SK-N-MC (cell line): Measurements from ENCODE around the gene FCGR3A.
"Not testable (repeated sequence)": the region's sequence is repeated elsewhere in the genome, so short reads cannot be mapped to it uniquely, and the experiment has no call there.

Experiments used
- DNase-seq: peaks from one replicate; pipeline ENCODE4 v3.0.0-alpha.2; 2011; ENCODE audit warnings: low read depth, low spot score
- H3K27ac ChIP-seq: fragments of 200-600 bp; sonication (generic); 2 replicates; pipeline ENCODE4 v1.5.1; 2016; ENCODE audit warnings: mixed run types
- H3K36me3 ChIP-seq: fragments of 200-600 bp; sonication (generic); 2 replicates; pipeline ENCODE4 v1.6.1; 2017; ENCODE audit warnings: antibody characterized with exemption, low read length, mixed read lengths; ENCODE audit not compliant: insufficient read depth
- H3K4me3 ChIP-seq: fragments of 200-600 bp; sonication (generic); 2 replicates; pipeline ENCODE4 v1.5.1; 2016
- H3K9ac ChIP-seq: fragments of 200-600 bp; sonication (generic); 2 replicates; pipeline ENCODE4 v1.8.0; 2017; ENCODE audit warnings: mixed run types, mixed read lengths; ENCODE audit not compliant: insufficient read length
- H3K9me3 ChIP-seq: fragments of 200-600 bp; sonication (generic); 2 replicates; pipeline ENCODE4 v1.6.1; 2017; ENCODE audit warnings: low read depth, mild to moderate bottlenecking, antibody characterized with exemption, low read length, moderate library complexity, mixed read lengths

The FCGR3A gene

DNA sequence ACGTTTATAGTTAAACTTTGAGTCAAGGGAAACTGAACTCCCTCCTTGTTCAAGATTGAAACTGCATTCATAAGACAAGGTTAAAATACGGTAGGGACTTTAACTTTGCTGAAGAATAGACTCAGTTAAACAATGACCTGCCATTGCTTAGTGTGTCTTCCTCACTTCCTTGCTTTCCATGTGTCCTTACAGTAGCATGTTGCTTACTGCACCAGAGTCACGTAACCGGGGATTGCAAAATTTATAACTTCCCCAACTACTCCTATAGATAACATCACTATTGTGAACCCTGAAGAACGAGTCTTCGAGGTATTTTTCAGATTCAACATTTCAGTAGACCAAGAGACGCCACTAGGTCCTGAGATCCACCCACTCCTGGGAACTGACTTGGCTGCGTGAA is 22.1 kb upstream of the FCGR3A start:
- DNase-seq, H3K9me3 ChIP-seq, H3K4me3 ChIP-seq, H3K9ac ChIP-seq, H3K27ac ChIP-seq, H3K36me3 ChIP-seq: not testable (repeated sequence)

DNA sequence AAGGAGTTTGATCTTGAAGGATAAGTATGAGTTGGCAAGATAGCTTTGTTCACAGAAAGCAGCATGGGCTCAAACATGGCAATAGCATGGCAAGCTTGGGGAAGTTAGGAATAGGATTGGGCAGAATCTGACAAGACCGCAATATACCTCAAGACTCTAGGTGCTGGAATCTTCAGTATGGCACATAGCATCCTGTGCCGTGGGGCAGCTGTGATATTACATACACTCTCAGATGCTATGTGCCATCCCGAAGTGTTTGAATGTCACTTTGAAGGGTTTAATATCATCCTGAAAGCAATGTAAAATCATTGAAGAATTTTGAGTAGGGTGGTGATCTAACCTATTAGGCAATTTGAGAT is 17.0 kb upstream of the FCGR3A start:
- not testable (repeated sequence) for DNase-seq, H3K27ac ChIP-seq, H3K9me3 ChIP-seq, H3K9ac ChIP-seq, H3K4me3 ChIP-seq, H3K36me3 ChIP-seq

DNA sequence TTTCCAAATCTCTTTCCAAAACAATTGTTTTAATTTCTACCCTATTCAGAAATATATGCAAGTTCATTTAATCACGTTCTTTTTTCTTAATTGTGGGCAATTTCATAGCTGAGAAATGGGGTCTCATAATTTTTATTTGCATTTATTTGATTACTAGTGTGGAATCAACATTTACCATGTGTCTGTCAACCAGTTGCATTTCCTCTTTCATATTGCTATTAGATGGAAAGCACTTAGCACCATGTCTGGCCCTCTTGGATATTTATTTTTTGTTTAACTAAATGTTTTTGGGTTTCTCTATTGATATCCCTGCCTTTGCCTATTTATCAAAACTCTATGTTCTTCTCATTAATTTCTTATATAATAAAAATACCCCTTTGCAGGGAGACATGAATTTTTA is 13.9 kb upstream of the FCGR3A start:
- not testable (repeated sequence) for DNase-seq, H3K36me3 ChIP-seq, H3K9me3 ChIP-seq, H3K27ac ChIP-seq, H3K9ac ChIP-seq, H3K4me3 ChIP-seq

DNA sequence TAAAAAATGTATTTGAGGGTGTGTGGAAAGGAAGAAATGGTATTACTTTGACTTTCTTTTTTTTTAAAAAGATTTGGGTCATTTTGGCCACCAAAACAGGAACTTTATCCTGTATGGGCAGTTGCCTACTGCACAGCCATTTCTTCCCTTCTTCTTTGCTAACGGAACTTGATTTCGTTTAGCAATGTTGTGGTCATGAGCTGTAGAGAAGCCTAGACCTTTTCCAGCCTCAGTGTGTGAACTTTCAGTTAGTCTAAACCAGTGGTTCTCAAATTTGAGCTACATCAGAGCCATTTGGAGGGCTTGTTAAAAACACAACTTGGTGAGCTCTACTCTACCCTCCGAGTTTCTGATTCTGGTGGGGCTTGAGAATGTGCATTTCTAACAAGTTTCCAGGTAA is 12.8 kb upstream of the FCGR3A start:
- H3K27ac ChIP-seq, H3K9ac ChIP-seq, DNase-seq, H3K9me3 ChIP-seq, H3K4me3 ChIP-seq, H3K36me3 ChIP-seq: not testable (repeated sequence)

DNA sequence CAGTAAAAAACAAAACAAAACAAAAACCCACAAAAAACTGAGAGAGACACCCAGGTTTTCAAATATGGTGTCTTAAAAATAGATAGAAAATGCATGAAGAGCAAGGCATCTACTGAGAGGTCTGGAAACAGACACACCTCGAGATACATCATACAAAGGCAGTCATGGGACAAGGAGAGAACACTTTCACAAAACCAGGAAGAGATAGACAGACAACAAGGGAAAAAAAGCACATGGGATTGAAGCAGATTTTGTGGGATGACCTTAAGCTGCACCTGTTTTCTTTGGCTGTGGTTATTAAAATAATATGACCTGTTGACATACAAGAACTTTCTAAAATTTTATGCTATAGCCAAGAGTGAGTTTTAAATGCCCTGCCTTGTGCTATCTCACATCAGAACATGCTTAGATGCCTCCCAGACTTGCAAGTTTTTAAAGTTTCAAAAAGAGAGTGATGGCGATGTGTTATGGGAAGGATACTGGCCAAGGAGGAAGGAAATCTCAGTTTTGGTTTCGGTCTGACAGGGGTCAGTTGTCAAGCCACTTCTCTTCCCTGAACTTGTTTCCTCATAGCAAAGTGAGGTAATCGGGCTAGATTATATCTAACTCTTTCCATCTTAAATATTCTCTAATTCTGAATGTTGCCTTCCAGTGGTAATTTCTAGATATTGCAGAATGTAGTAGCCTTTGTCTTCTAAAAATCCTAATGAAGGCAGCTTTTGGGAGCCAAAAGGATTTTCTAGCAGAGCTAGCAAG is 11.5 kb upstream of the FCGR3A start:
- not testable (repeated sequence) for H3K36me3 ChIP-seq, H3K4me3 ChIP-seq, H3K9ac ChIP-seq, DNase-seq, H3K9me3 ChIP-seq, H3K27ac ChIP-seq

DNA sequence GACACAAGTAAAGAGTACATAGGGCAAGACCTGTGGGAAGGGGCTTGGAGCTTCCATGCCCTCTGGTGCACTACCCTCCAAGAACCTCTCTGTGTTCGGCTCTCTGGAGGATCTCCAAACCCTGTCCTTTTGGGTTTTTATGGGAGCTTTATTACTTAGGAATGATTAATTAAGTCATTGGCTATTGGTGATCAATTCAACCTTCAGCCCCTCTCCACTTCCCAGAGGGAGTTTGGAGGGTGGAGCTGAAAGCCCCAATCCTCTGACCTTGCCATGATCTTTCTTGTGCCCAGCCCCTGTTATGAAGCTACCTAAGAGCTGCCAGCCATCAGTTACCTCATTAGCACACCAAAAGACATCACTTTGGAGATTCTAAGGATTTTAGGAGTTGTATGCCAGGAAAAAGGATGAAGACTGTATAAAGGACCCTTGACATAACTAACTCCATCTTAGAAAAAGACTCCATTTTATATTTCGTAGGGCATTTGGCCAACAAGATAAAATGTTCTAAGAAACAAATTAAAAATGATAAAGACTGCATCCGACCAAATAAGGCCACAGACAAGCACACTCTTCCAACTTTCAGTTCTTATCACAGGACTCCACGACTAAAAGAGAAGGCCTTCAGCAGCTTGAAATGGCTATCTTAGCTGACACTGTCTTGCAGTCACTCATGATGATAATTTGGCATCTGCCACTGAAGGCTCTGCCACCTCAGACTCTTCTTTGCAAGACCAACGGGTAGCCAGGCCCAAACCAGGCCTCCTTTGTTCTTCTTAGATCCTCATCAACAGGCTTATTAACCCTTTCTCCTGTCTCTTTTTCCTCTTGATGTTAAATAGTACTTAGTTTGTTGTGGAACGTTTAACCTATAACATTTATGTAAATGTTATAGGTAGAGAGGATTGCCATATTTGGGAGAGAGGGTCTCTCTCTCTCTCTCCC is 8.2 kb upstream of the FCGR3A start:
- not testable (repeated sequence) for H3K9me3 ChIP-seq, H3K36me3 ChIP-seq, H3K4me3 ChIP-seq, DNase-seq, H3K27ac ChIP-seq, H3K9ac ChIP-seq

DNA sequence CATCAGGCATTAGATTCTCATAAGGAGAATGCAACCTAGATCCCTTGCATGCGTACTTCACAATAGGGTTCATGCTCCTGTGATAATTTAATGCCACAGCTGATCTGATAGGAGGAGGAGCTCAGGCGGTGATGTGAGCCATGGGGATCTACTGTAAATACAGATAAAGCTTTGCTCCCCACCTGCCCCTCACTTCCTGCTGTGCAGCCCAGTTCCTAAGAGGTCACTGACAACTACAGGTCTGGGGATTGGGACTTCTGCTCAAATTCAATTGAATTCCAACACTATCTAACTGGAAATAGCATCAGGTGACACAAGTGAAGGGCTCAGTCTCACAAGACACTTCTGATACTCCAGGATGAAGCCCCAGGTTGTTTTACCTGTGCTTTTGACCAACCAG is 7.4 kb upstream of the FCGR3A start:
- H3K36me3 ChIP-seq, H3K9me3 ChIP-seq, H3K27ac ChIP-seq, H3K4me3 ChIP-seq, DNase-seq, H3K9ac ChIP-seq: not testable (repeated sequence)

DNA sequence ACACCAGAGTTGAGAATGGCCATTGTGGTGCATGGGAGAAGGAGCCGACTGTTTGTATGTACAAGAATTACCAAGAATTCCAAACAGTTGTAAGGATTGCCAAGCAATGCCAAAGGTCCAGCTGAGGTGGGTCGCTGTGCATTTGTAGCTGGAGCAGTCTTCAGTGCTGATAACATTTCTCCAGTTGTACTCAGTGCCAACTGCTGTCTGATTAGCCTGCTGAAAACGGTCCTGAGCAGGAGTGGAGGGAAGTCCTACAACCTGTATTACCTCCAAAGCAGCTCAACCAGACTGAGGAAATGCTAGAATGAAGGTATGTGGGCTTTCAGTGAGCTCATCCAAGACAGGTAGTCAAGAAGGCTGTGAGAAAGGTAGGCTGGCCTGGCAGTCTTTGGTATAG is 6.5 kb upstream of the FCGR3A start:
- DNase-seq, H3K9ac ChIP-seq, H3K36me3 ChIP-seq, H3K27ac ChIP-seq, H3K4me3 ChIP-seq, H3K9me3 ChIP-seq: not testable (repeated sequence)

DNA sequence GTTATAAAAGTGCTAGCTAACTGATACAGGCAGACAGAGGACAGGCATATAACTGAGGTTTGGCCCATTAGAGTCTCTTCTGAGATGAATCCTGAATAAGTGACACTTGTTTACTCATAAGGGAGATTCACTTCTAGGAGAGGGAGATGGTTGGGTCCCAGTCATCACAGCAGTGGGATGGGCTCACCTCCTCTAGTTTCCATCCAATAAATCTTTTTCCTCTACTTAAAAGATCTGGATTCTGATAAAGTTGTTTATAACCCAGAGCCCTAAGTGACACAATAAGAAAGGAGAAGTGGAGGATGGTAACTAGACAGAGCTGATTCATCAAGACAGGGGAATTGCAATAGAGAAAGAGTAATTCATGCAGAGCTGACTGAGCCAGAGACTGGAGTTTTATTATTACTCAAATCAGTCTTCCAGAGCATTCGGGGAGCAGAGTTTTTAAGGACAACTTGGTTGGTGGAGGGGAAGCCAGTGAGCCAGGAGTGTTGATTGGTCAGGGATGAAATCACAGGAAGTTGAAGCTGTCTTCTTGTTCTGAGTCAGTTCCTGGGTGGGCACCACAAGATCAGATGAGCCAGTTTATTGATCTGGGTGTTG is 5.3 kb upstream of the FCGR3A start:
- DNase-seq, H3K27ac ChIP-seq, H3K9ac ChIP-seq, H3K9me3 ChIP-seq, H3K36me3 ChIP-seq, H3K4me3 ChIP-seq: not testable (repeated sequence)

DNA sequence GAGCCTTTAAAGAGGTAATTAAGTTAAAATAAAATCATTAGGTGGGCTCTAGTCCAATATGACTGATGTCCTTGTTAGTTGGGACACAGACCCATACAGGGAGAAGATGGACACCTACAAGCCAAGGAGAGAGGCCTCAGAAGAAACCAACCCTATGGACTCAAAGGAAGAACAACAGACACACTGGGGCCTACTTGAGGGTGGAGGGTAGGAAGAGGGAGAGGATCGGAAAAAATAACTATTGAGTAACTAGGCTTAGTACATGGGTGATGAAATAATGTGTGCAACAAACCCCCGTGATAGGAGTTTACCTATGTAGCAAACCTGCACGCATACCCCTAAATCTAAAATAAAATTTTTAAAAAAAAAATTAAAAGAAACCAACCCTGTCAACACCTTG is 4.7 kb upstream of the FCGR3A start:
- H3K9ac ChIP-seq, DNase-seq, H3K27ac ChIP-seq: not testable (repeated sequence)

DNA sequence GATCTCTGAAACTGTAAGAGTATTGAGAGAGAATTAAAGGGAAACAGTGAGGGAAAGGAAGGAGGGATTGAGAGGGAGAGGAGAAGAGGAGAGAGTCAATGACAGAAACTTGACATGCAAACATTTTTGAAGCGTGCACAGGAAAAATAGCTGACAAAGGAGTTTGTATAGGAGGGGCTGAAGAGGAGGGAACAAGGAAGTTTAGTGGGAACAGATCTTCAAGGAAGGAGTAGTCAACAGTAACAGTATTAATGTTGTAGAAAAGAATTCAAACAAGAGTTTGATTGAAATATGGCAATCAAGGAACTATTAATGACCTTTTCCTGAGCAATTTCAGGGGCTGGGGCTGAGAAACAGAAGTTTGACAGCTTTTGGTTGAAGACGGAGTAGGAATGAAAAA is 4.0 kb upstream of the FCGR3A start:
- H3K4me3 ChIP-seq, H3K9ac ChIP-seq, H3K9me3 ChIP-seq, H3K36me3 ChIP-seq, H3K27ac ChIP-seq, DNase-seq: not testable (repeated sequence)

More for the DNA sequence above, 4.7 kb upstream of the FCGR3A start:
- not testable (repeated sequence) for H3K36me3 ChIP-seq, H3K4me3 ChIP-seq, H3K9me3 ChIP-seq

DNA sequence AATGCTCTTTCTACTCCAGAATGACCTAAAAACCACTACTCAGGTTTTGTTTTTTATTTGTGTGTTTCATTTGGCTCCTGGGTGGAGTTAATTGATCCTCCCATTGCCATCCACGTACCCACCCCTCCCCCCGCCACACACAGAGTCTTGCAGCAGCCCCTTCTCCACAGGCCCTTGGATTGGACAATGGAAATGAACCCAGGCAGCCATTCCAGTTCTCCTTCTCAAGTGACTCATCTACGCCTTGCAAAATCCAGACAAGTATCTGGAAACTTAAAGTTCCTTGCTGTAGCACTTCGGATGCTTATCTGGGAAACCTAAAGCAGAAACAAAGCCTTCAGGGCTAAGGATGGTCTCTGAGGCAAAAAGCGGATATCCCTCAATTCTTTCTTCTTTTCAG is 1.3 kb upstream of the FCGR3A start:
- H3K9me3 ChIP-seq, H3K36me3 ChIP-seq, H3K27ac ChIP-seq, H3K4me3 ChIP-seq, H3K9ac ChIP-seq, DNase-seq: not testable (repeated sequence)

DNA sequence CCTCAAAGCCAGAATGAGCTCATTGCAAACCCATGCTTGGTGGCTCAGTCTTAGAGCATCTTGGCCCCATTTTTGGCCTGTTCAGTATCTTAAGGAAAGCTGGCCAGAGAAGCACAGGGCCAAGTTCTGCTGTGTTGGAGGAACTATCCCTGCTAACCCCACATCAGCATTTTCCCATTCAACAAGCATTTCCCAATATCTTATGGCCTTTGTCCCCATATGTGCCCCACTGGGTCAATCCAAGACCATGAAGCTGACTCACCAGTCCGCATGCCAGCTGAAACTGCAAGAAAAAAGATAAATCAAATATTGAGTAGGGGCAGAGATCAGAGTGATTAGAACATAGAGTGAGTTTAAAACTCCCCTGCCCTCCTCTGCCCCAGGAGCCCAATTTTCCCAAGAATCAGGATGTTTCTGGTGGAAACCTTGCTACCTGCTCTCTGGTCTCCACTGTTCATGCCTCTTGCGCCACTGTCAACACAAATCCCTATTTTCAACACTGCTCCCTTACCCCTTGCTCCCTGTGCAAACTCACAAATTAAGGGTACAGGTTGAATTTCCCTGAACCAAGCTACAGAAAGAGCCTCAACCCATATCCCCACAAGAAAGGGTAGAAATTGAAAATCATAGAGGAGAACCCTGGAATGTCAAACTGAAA is 740 bp downstream of the FCGR3A start:
- H3K9ac ChIP-seq, H3K36me3 ChIP-seq, H3K27ac ChIP-seq, H3K9me3 ChIP-seq, H3K4me3 ChIP-seq, DNase-seq: not testable (repeated sequence)
